Measurements from ENCODE around the gene CSTF2T.

Gene CSTF2T

DNA sequence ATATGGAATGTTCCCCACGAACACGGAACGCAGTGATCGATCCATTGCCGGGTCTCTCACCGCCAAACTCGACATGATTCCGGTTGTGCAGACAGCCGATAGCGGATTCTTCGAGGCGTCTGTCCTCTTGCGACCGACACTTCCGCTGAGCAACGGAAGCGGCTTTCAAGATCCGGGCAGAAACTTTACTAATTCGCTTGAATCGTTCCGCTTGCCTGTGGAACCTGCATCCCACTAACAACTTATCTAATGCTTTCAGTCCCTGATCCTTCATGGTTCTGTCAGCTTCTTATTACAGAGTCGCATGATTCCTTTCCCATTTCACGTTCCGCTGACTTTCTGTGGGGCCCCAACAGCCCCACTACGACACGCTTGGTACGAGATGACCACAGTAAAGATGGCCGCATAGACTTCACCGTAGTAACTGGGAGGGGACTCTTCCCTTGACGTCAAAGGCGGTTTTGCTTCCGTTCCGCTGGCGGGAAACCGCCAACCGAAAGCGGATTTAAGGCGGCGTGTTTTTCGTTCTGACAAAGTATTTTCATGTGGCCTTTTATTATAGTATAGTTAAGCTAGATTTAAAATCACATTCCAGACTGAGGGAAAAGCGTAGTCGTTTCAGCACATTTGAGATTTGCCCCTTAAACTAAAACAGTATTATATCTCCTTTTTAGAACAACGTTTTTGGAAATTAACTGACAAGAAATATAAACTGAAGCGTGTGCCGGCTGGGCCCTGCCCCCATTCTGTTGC is at the start of gene CSTF2T:
TSS of gene CSTF2T (minus strand) at position 121 of the 753 bp plus-strand sequence. CDS start at position 75, 46 bp downstream.
- DNase-seq = peak; percentile 53

GRCh38 chr10:51748959-51749358 is 49.6 kb upstream of the CSTF2T start:
- no peak for DNase-seq

GRCh38 chr10:51747216-51747615 is 47.8 kb upstream of the CSTF2T start:
- DNase-seq = no peak

DNA sequence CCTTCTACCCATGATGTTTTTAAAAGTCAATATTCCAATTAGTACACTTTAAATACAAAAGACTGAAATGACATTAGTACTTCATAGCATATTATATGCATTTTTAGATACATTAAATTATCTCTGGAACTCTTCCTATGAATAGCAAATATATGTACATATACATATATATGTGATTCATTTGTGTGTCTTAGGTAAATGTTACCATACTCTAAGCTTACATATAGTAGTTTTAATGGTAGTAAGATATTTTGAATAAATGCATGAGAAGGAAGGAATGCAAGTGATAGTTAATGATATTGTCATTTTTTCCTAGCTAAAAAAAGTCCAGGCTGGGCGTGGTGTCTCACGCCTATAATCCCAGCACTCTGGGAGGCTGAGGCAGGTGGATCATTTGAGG is 46.0 kb upstream of the CSTF2T start:
- no peak for DNase-seq

DNA sequence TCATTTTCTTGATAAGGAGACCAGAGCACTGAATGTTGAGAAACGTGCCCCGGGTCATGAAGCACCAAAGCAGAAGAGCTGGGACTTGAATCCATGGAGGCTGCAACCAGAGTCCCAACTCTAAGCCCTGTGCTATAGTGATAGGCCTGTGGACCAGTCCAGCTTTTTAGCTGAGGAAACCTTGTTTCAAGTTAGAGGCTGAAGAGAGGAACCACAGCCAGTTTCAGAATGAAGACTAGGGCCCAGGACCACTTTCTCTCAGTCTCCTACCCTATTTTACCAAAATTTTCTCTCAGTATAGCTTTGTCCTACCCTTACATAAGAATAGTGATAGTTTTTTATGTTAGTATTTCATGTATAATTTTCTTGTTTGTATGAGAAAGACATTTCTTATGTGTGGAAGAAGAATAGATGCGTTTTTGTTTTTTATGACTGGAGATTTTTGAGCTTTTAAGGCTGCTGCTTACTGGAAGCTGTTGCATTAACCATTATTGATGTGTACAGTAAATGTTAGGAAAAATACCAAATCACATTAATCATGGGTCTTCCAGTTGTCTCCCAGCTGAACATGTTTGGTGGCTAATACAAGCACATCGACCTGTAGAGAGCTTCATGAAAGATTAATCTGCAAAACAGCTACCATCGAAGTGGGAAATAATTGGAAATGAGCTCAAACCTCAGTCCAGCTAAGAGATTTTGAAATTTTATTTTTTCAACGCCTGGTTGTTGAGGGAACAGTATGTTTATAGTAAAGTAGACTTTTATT is 45.0 kb upstream of the CSTF2T start:
- DNase-seq = no peak

- no peak for DNase-seq
Measured at GRCh38 chr10:51743146-51743545, 43.8 kb upstream of the CSTF2T start.

DNA sequence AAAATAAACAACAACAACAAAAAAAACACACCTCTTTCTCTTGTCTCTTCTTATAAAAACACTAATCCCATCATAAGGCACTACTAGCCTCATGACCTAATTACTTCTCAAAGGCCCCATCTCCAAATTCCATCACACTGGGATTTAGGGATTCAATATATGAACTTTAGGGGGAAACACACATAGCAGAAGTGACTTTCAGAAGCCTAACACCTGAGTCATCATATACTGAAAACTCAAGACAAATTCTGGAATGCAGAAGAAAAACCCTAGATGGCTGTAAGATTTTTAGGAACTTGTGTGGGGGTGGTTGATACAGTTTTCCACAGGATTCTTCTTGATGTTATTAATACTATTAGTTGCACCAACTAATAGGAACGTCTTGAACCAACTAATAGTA is 33.7 kb upstream of the CSTF2T start:
- DNase-seq = no peak

DNA sequence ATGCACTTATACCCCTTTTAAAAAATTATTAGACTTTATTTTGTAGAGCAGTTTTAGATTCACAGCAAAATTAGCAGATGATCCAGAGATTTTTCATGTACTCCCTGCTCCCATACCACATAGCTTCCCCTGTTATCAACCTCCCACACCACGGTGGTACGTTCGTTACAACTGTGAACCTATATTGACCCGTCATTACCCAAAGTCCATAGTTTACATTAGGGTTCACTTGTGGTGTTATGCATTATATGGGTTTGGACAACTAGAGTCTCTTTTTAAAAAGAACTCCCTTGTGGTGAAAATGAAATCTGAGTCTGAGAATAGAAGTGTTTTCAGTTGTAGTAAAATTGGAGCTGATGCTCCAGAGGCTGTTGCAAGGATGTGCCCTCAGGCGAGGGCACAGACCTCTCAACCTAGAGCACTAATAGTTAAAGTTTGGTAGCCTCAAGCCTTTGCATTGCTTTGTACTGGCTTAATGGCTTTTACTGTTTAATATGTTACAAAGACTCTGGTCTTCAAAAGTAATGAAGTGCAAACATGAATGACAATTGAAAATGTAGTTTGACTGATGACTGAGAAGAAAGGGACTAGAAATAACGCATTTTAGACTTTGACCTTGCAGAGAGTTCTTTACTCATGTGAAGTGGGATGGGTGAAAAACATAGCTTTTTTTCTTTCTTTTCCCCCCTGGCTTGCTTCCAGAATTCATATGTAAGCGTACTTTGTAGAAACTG is 30.6 kb upstream of the CSTF2T start:
- no peak for DNase-seq

- DNase-seq = no peak
Measured at GRCh38 chr10:51724038-51724437, 24.6 kb upstream of the CSTF2T start.

DNA sequence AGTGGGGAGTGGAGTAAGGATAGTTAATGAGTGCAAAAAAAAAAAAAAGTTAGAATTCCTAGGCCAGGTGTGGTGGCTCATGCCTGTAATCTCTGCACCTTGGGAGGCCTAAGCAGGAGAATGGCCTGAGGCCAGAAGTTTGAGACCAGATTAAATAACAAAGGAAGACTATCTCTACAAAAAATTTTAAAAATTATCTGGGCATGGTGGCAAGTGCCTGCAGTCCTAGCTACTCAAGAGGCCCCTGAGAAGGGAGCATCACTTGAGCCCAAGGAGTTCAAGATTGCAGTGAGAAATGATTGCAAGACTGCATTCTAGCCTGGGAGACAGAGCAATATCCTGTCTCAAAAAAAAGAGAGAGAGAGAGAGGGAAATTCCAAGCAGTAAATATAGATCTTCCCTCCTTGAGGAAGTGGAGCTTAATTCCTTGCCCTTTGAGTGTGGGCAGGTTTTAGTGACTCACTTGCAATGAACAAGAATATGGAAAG is 19.5 kb upstream of the CSTF2T start:
- no peak for DNase-seq

GRCh38 chr10:51716981-51717380 is 17.6 kb upstream of the CSTF2T start:
- no peak for DNase-seq

DNA sequence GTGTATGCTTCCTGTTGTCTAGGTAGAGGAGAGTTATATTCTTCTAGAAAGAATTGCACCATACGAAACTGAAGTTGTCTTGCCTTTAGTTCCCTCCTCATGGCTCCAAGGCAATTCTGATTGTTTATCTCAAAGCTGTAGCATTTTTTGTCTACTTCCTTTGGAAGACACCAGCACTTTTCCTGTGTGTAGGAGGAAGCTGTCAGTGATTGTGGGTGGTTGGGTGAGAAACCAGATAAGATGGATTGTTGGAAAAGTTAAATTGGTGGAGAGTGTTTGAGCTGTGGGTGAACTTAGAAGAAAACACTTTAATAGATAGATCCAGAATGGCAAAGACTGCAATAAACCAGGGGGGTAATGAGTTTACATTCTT is 12.1 kb upstream of the CSTF2T start:
- DNase-seq = no peak

GRCh38 chr10:51709324-51709972 is 10.1 kb upstream of the CSTF2T start:
- no peak for DNase-seq

GRCh38 chr10:51708609-51709008 is 9.2 kb upstream of the CSTF2T start:
- DNase-seq = no peak

DNA sequence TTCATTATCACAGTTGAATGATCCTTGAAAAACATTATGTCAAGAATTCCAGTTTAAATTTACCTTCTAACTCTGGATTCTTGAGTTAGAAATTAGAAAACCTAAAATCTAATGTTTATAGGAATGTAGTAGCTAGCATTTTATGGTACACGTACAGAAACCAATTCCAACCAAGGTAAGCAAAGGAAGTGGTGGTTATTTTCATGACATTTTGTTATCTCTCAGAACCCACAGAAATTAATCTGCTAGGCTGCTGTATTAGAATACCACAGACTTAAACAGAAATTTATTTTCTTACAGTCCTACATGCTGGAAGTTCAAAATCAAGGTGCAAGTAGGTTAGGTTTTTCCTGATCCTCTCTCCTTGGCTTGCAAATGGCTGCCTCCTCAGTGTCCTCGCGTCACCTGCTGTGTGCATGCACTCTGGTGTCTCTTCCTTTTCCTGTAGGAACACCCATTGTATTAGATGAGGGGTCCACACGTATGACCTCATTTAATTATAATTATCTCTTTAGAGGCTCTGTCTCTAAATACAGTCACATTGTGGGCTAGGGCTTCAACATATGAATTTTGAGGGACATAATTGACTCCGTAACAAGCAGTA is 8.5 kb upstream of the CSTF2T start:
- DNase-seq = no peak

GRCh38 chr10:51707392-51707791 is 8.0 kb upstream of the CSTF2T start:
- DNase-seq = no peak

- DNase-seq = no peak
Measured at GRCh38 chr10:51706225-51706624, 6.8 kb upstream of the CSTF2T start.

DNA sequence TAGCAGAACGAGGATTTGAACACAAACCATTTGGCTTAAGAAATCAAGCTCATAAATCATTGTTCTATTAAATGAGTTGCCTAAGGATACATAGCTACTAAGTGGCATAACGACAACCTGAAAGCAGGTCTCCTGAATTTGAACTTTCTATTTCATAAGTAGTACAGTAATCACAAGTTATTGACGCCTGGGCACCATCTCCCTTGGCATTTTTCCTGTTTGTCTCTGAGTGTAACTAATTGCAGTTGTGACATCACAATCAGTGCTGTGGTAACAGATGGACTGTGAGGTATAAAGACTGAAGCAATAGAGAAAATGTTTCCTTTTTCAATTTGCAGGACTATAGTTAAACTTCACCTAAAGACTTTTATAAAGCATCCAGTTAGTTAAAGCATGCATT is 6.4 kb upstream of the CSTF2T start:
- no peak for DNase-seq

GRCh38 chr10:51700228-51700817 is 928 bp upstream of the CSTF2T start:
- DNase-seq = no peak

GRCh38 chr10:51699145-51699474 is 285 bp downstream of the CSTF2T start:
- DNase-seq = no peak

GRCh38 chr10:51698473-51699063 is 827 bp downstream of the CSTF2T start:
- DNase-seq = no peak

DNA sequence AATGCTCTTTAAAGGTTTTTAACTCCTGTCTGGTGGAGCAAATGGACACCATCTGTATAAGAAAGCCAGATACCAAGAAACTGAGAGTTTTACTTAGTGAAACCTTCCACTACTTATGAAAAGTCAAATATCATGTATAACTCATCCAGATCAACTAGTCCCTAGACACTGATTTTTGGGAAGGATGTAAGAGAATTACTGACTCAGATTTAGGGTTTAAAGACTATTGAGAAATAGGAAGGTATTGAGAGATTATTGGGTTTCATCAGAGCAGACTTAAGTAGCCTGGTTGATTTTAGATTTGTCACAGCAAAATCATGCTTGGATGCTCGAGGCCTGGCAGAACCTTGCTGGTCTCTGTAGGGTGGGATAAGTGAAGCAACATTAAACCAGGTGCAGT is 3.1 kb downstream of the CSTF2T start:
- no peak for DNase-seq

All from NCI-H1105 (cell line).